Erythroblast (primary cell): ENCODE measurements around the gene NPAS2.

Experiments
- GATA1 ChIP-seq: IDR thresholded peaks from 2 replicates; pipeline ENCODE4 v1.6.1; 2011; ENCODE audit warnings: low read depth, mild to moderate bottlenecking, control low read depth, low read length, moderate library complexity
- POLR2A ChIP-seq: IDR thresholded peaks from 2 replicates; pipeline ENCODE4 v1.6.1; 2011; ENCODE audit warnings: mild to moderate bottlenecking, low read length

GRCh38 chr2:100781009-100781325, 39.0 kb upstream of the NPAS2 start:
- TF ChIP-seq POLR2A (no peak), GATA1 (no peak)
